ENCODE data around the gene MALRD1. TPM values are rescaled to one million over a fixed set of nuclear protein-coding genes. Genes with fewer than 3 reads are reported as not detected.

The MALRD1 gene
- total RNA-seq, 4 donors from 2014 or later = 0.23 TPM; not detected in 3

DNA sequence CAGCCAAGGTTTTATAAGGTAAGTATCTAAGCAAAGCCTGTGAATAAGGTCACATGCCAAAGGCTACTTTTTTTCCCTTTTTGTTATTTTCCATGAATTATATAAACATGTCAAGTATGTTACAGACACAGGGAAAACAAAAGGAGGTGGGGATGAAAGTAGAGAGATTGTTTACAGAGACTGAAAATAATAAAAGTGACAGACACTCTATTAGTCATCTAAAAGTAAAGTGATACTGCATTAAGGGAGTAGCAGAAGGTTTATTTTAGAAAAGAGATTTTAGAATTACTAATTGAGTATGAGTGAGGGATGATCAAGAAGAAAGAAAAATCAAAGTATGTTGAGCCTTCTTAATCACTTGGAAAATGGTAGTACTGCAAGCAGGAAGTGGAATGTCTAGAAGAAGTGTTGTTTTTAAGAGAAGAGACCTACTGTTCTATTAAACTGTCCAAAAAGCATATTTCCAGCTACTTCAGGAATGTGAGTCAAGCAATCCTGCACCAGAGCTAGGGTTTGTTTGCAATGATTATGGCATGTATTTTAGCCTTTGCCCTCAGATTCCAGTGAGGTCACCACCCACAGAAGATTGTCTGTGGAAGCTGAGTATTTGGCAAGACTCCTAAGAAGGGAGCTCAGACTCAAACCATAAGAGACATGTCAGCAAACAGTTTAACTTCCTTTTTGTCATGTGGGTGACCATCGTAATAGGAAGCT, 589.7 kb downstream of the MALRD1 start:
- TF ChIP-seq, protein P1, sequence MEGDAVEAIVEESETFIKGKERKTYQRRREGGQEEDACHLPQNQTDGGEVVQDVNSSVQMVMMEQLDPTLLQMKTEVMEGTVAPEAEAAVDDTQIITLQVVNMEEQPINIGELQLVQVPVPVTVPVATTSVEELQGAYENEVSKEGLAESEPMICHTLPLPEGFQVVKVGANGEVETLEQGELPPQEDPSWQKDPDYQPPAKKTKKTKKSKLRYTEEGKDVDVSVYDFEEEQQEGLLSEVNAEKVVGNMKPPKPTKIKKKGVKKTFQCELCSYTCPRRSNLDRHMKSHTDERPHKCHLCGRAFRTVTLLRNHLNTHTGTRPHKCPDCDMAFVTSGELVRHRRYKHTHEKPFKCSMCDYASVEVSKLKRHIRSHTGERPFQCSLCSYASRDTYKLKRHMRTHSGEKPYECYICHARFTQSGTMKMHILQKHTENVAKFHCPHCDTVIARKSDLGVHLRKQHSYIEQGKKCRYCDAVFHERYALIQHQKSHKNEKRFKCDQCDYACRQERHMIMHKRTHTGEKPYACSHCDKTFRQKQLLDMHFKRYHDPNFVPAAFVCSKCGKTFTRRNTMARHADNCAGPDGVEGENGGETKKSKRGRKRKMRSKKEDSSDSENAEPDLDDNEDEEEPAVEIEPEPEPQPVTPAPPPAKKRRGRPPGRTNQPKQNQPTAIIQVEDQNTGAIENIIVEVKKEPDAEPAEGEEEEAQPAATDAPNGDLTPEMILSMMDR (IDR thresholded peaks at IDR 0.05) = no peak
- TF ChIP-seq POLR2A (IDR thresholded peaks at IDR 0.05) = no peak
- intact Hi-C loops (cut with DNase I; ENCODE audit: low total_unique reads) = no loop called here
- 39 to 41% methylated on average over 1 of the region's 1 CpG for WGBS, 2 donors
- H3K4me3 ChIP-seq (ENCODE audit: low read depth, poor library complexity, severe bottlenecking) = no peak overlapping the region
- no peak for DNase-seq (ENCODE audit: low spot score in 2 of 2)

DNA sequence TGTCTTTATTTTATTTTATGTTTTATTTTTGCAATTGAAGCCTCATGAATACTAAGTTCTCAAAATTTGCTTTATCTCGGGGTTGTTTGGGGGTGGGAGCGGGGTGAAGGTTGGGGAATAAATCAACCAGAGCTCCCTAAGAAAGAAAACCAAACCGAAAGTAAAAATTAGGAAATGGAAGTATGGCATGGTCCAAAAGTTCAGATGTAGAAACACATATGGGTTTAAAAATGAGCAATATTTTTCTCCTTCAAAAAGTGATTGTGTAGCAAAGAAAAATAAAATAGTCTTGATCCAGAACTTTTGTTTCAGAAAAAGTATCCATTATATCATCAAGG, 590.3 kb downstream of the MALRD1 start:
- intact Hi-C loops (cut with DNase I; ENCODE audit: low total_unique reads) = no loop called here
- TF ChIP-seq, protein P1 (IDR thresholded peaks at IDR 0.05) = no peak
- TF ChIP-seq POLR2A (IDR thresholded peaks at IDR 0.05) = no peak
- DNase-seq (ENCODE audit: low spot score in 2 of 2) = no peak
- WGBS, 2 donors = 69 to 71% methylated on average over 3 of the region's 3 CpGs
- H3K4me3 ChIP-seq (ENCODE audit: low read depth, poor library complexity, severe bottlenecking) = no peak overlapping the region

DNA sequence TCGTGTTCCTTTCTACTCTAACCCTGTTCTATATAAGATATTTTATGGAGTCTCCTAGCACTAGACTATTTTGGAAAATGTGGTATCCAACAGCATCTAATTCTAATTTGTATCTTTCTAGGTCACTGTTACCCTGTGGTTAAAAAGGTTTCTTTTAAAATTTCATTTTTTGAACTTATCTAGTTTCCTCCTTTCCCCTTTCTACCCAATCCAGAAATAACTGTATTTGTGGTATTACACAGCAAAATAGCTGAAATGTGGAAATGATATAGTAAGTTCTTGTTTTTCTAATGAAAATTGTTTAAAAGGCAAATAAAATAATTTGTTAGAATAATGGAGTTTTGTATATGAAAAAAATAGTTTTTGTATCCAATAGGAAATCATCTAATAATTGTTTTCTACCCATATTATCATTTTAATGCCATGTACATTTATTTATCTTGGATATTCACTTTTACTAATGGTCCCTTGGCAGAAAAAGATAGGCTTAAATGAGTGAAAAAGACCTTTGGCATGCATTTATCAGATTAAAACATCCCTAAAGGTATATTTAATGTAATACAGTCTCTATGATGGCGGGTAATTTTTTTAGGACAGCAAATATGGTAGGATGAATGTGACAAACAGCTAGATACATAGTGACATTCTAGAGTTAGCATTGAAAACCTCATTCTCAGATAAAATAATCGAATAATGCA, 592.1 kb downstream of the MALRD1 start:
- no peak overlapping the region for H3K4me3 ChIP-seq (ENCODE audit: low read depth, poor library complexity, severe bottlenecking)
- WGBS, 2 donors = 84 to 85% methylated on average over 3 of the region's 3 CpGs
- DNase-seq (ENCODE audit: low spot score in 2 of 2) = no peak
- TF ChIP-seq, protein P1 (IDR thresholded peaks at IDR 0.05) = no peak
- TF ChIP-seq POLR2A (IDR thresholded peaks at IDR 0.05) = no peak
- intact Hi-C loops (cut with DNase I; ENCODE audit: low total_unique reads) = no loop called here

DNA sequence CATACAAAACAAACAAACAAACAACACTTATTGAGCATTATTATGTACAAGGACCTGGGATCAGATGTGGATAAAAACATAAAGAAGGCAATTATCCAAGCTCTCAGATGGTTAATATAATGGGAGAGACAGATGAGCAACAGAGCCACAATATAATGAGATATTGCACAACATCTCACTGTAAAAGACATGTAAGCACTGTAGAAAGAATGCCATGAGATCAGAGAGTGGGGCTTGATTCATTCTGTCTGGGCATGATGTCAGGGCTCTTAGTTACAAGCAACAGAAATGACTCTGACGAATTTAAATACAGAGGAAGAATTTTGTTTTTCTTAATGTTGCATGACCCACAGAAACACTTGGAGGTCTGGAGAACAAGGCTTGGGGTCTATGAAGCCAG, 602.9 kb downstream of the MALRD1 start:
- WGBS, 2 donors = 47 to 55% methylated on average over 1 of the region's 1 CpG
- no peak overlapping the region for H3K4me3 ChIP-seq (ENCODE audit: low read depth, poor library complexity, severe bottlenecking)
- TF ChIP-seq POLR2A (IDR thresholded peaks at IDR 0.05) = no peak
- TF ChIP-seq, protein P1 (IDR thresholded peaks at IDR 0.05) = no peak
- intact Hi-C loops (cut with DNase I; ENCODE audit: low total_unique reads) = no loop called here
- no peak for DNase-seq (ENCODE audit: low spot score in 2 of 2)

DNA sequence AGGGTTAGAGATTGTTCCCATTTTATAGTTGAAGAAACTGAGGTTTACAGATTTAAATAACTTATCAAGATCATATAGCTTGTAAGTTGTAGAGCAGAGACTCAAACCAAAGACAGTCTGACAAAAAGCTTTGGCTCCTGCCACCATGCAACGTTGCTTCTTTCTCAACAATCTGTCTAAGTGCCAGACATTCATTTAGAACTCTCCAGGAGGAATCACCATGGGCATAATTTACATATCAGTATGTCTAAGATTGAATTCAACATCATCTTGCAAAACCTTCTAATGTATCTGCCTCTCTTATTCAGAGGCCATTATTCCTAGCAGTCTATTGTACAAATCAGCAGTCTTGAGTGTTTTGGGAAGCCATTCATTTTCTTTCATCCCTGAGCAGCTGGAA, 604.1 kb downstream of the MALRD1 start:
- no peak for TF ChIP-seq POLR2A (IDR thresholded peaks at IDR 0.05)
- TF ChIP-seq, protein P1 (IDR thresholded peaks at IDR 0.05) = no peak
- DNase-seq (ENCODE audit: low spot score in 2 of 2) = no peak
- no peak overlapping the region for H3K4me3 ChIP-seq (ENCODE audit: low read depth, poor library complexity, severe bottlenecking)
- WGBS, 2 donors = 16 to 30% methylated on average over 1 of the region's 1 CpG
- intact Hi-C loops (cut with DNase I; ENCODE audit: low total_unique reads) = no loop called here

Measured in lower leg skin (tissue), 4 donors.